ENCODE measurements around the gene CD177. TPM values are rescaled to one million over a fixed set of nuclear protein-coding genes. Genes with fewer than 3 reads are reported as not detected.

Gene CD177
- total RNA-seq, 1 experiment from 2014 or later = 0.09 TPM

GRCh38 chr19:43310221-43310620 is 43.3 kb upstream of the CD177 start:
- H3K4me1 ChIP-seq (ENCODE audit: insufficient read depth, low read length) = no peaks in the 10 kb centered on the region
- H3K4ac ChIP-seq (ENCODE audit: low read depth, low read length) = no peak overlapping the region
- no peak overlapping the region for H3K56ac ChIP-seq (ENCODE audit: insufficient read length, low read depth, low read length)
- no peak overlapping the region for H2BK15ac ChIP-seq (ENCODE audit: low read depth, low read length)
- H3K79me2 ChIP-seq (ENCODE audit: insufficient read depth, low read length) = no peaks in the 10 kb centered on the region
- Mint-ChIP-seq H3K4me1 (no peaks in the 10 kb centered on the region), H3K36me3 (ENCODE audit: insufficient read depth in 1 of 3, low read depth in 3 of 3) (peaks cover 0 to 15% (median 6%) of the 10 kb centered on the region in 3 experiments; a peak in 3 of 7 replicates), H3K4me3 (no peak overlapping the region), H3K27ac (no peak overlapping the region), H3K27me3 (ENCODE audit: low read depth) (no peaks in the 10 kb centered on the region; the same call in none of the 2 replicates), H3K9me3 (peaks cover 90 to 95% of the 10 kb centered on the region in 2 experiments)
- H3K23me2 ChIP-seq (ENCODE audit: insufficient read length, low read depth, low read length, poor library complexity, severe bottlenecking) = no peaks in the 10 kb centered on the region
- no peaks in the 10 kb centered on the region for H3K79me1 ChIP-seq (ENCODE audit: insufficient read depth, low read depth, low read length, poor library complexity, severe bottlenecking)
- H3K27me3 ChIP-seq (ENCODE audit: insufficient read depth, low read length) = no peaks in the 10 kb centered on the region
- no peak overlapping the region for H3K18ac ChIP-seq (ENCODE audit: insufficient read length, low read depth, low read length)
- no peak overlapping the region for H2AFZ ChIP-seq (ENCODE audit: low read length)
- no peak overlapping the region for H2BK120ac ChIP-seq (ENCODE audit: low read depth, low read length, poor library complexity, severe bottlenecking)
- H2BK5ac ChIP-seq (ENCODE audit: insufficient read length, low read length) = no peak overlapping the region
- no peak overlapping the region for H2BK12ac ChIP-seq (ENCODE audit: insufficient read length, low read depth, low read length)
- H3K23ac ChIP-seq (ENCODE audit: insufficient read length, low read depth, low read length) = no peak overlapping the region
- no peak overlapping the region for H3K9ac ChIP-seq (ENCODE audit: extremely low read depth, insufficient read length, low read length)
- no peak overlapping the region for H3K27ac ChIP-seq (ENCODE audit: insufficient read length, low read depth, low read length)
- TF ChIP-seq CTCF (conservative IDR thresholded peaks at IDR 0.05) = no peak
- H4K91ac ChIP-seq (ENCODE audit: insufficient read length, low read depth, low read length) = no peak overlapping the region
- H4K20me1 ChIP-seq (ENCODE audit: control insufficient read depth, insufficient read depth, insufficient read length) = no peaks in the 10 kb centered on the region
- no peak for DNase-seq
- no CpG with 5 or more reads among the region's 3 CpGs for WGBS (ENCODE audit: extremely low coverage, insufficient read length, low lambda C conversion rate)
- peaks cover 19% of the 10 kb centered on the region for H3K9me3 ChIP-seq (ENCODE audit: control insufficient read depth, low read depth, low read length)
- no peak overlapping the region for H2BK20ac ChIP-seq (ENCODE audit: low read depth, low read length, poor library complexity, severe bottlenecking)
- H4K8ac ChIP-seq (replicated peaks; ENCODE audit: insufficient read length, low read depth, low read length) = no peak overlapping the region
- H3T11ph ChIP-seq (ENCODE audit: low read length) = no peak overlapping the region
- H3K4me2 ChIP-seq (ENCODE audit: insufficient read depth, insufficient read length, low read length) = no peak overlapping the region
- no peak overlapping the region for H3K14ac ChIP-seq (ENCODE audit: insufficient read depth, low read length)
- H2AK5ac ChIP-seq (ENCODE audit: insufficient read length, low read length) = no peak overlapping the region
- no peak overlapping the region for H4K5ac ChIP-seq (ENCODE audit: insufficient read length, low read depth, low read length)

Measured in H9 (cell line).